ENCODE data around the gene DSTYK. TPM values are rescaled to one million over a fixed set of nuclear protein-coding genes. Genes with fewer than 3 reads are reported as not detected.

Gene DSTYK
- total RNA-seq, 1 donor from 2014 or later = 15.4 TPM

DNA sequence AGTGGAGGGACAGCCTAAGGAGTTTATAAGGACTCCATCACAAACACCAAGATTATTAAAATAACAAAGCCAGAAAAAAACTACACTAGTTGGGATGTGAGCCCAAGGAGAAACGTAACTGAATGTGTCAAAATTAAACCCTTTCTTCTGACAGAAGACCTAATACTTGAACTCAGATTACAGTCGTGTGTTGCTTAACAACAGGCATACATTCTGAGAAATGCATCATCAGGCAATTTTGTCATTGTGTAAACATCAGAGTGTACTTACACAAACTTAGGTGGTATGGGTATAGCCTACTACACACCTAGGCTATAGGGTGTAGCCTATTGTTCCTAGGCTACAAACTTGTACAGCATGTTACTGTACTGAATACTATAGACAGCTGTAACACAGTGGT, 23.4 kb downstream of the DSTYK start:
- Histone ChIP-seq H3K4me2 (ENCODE audit: low read length) (no peak overlapping the region), H4K20me1 (ENCODE audit: insufficient read depth, low read length) (peaks cover 38% of the 10 kb centered on the region), H2AFZ (ENCODE audit: low read depth, low read length) (no peak overlapping the region), H3K9ac (ENCODE audit: low read length) (no peak overlapping the region), H3K27ac (ENCODE audit: low read depth, low read length) (no peak overlapping the region), H3K36me3 (ENCODE audit: insufficient read depth, low read length) (no peaks in the 10 kb centered on the region), H3K9me3 (ENCODE audit: insufficient read depth, low read depth, low read length) (no peaks in the 10 kb centered on the region), H3K4me3 (ENCODE audit: insufficient read depth, low read depth, low read length) (no peak overlapping the region), H3K79me2 (ENCODE audit: insufficient read depth, low read length) (peaks cover 26% of the 10 kb centered on the region), H3K4me1 (ENCODE audit: insufficient read depth, low read length) (no peaks in the 10 kb centered on the region), H3K27me3 (ENCODE audit: insufficient read depth, low read length) (no peaks in the 10 kb centered on the region)
- no peak for TF ChIP-seq EZH2 (IDR thresholded peaks at IDR 0.05; ENCODE audit: insufficient read depth, low read length)
- TF ChIP-seq, protein P1, sequence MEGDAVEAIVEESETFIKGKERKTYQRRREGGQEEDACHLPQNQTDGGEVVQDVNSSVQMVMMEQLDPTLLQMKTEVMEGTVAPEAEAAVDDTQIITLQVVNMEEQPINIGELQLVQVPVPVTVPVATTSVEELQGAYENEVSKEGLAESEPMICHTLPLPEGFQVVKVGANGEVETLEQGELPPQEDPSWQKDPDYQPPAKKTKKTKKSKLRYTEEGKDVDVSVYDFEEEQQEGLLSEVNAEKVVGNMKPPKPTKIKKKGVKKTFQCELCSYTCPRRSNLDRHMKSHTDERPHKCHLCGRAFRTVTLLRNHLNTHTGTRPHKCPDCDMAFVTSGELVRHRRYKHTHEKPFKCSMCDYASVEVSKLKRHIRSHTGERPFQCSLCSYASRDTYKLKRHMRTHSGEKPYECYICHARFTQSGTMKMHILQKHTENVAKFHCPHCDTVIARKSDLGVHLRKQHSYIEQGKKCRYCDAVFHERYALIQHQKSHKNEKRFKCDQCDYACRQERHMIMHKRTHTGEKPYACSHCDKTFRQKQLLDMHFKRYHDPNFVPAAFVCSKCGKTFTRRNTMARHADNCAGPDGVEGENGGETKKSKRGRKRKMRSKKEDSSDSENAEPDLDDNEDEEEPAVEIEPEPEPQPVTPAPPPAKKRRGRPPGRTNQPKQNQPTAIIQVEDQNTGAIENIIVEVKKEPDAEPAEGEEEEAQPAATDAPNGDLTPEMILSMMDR (IDR thresholded peaks at IDR 0.05; ENCODE audit: insufficient read depth, low read depth, low read length) = no peak
- no peak overlapping the region for H3K27ac Mint-ChIP-seq (ENCODE audit: unreplicated experiment)
- H3K27me3 Mint-ChIP-seq (ENCODE audit: low read depth, unreplicated experiment) = no peaks in the 10 kb centered on the region
- peaks cover 2% of the 10 kb centered on the region for H3K9me3 Mint-ChIP-seq (ENCODE audit: unreplicated experiment)
- no peak for FAIRE-seq
- no peak for DNase-seq (ENCODE audit: low read depth)
- H3K4me1 Mint-ChIP-seq (ENCODE audit: low read depth, unreplicated experiment) = peaks cover 25% of the 10 kb centered on the region
- H3K36me3 Mint-ChIP-seq (ENCODE audit: low read depth, unreplicated experiment) = peaks cover 16% of the 10 kb centered on the region
- no peak overlapping the region for H3K4me3 Mint-ChIP-seq (ENCODE audit: unreplicated experiment)

GRCh38 chr1:205187420-205187819, 24.1 kb downstream of the DSTYK start:
- H3K27me3 ChIP-seq (ENCODE audit: insufficient read depth, low read length) = no peaks in the 10 kb centered on the region
- H3K4me3 Mint-ChIP-seq (ENCODE audit: unreplicated experiment) = no peak overlapping the region
- H3K36me3 ChIP-seq (ENCODE audit: insufficient read depth, low read length) = no peaks in the 10 kb centered on the region
- peaks cover 26% of the 10 kb centered on the region for H3K79me2 ChIP-seq (ENCODE audit: insufficient read depth, low read length)
- no peak overlapping the region for H3K27ac ChIP-seq (ENCODE audit: low read depth, low read length)
- no peaks in the 10 kb centered on the region for H3K27me3 Mint-ChIP-seq (ENCODE audit: low read depth, unreplicated experiment)
- FAIRE-seq = no peak
- H3K27ac Mint-ChIP-seq (ENCODE audit: unreplicated experiment) = no peak overlapping the region
- no peak overlapping the region for H3K9ac ChIP-seq (ENCODE audit: low read length)
- H3K4me2 ChIP-seq (ENCODE audit: low read length) = no peak overlapping the region
- H3K4me3 ChIP-seq (ENCODE audit: insufficient read depth, low read depth, low read length) = no peak overlapping the region
- H3K4me1 ChIP-seq (ENCODE audit: insufficient read depth, low read length) = no peaks in the 10 kb centered on the region
- peaks cover 30% of the 10 kb centered on the region for H3K4me1 Mint-ChIP-seq (ENCODE audit: low read depth, unreplicated experiment)
- TF ChIP-seq, protein P1 (IDR thresholded peaks at IDR 0.05; ENCODE audit: insufficient read depth, low read depth, low read length) = no peak
- TF ChIP-seq EZH2 (IDR thresholded peaks at IDR 0.05; ENCODE audit: insufficient read depth, low read length) = no peak
- H4K20me1 ChIP-seq (ENCODE audit: insufficient read depth, low read length) = peaks cover 36% of the 10 kb centered on the region
- peaks cover 2% of the 10 kb centered on the region for H3K9me3 Mint-ChIP-seq (ENCODE audit: unreplicated experiment)
- H2AFZ ChIP-seq (ENCODE audit: low read depth, low read length) = no peak overlapping the region
- peaks cover 18% of the 10 kb centered on the region for H3K36me3 Mint-ChIP-seq (ENCODE audit: low read depth, unreplicated experiment)
- no peak for DNase-seq (ENCODE audit: low read depth)
- no peaks in the 10 kb centered on the region for H3K9me3 ChIP-seq (ENCODE audit: insufficient read depth, low read depth, low read length)

DNA sequence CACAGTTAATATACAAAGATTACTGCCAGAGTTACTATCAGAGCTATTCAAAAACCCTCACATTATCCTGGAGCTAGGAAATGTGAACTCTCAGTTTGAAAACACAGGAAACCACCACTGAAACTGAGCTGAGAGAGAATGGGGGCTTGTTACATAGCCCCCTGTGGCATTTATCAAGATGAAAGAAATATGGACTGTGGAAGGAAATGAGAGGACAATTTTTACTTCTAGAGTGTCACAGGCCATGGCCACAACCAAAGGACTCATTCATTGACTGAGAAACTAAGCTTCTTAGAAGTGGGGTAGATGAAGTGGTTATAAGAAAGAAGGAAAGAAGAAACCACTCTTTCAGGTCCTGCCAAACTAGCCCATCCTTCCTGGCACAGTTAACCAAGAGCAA, 25.3 kb downstream of the DSTYK start:
- Histone ChIP-seq H3K27me3 (ENCODE audit: insufficient read depth, low read length) (no peaks in the 10 kb centered on the region), H3K9ac (ENCODE audit: low read length) (no peak overlapping the region), H3K9me3 (ENCODE audit: insufficient read depth, low read depth, low read length) (no peaks in the 10 kb centered on the region), H3K4me3 (ENCODE audit: insufficient read depth, low read depth, low read length) (no peak overlapping the region), H4K20me1 (ENCODE audit: insufficient read depth, low read length) (peaks cover 26% of the 10 kb centered on the region), H2AFZ (ENCODE audit: low read depth, low read length) (no peak overlapping the region), H3K4me2 (ENCODE audit: low read length) (no peak overlapping the region), H3K27ac (ENCODE audit: low read depth, low read length) (no peak overlapping the region), H3K4me1 (ENCODE audit: insufficient read depth, low read length) (no peaks in the 10 kb centered on the region), H3K79me2 (ENCODE audit: insufficient read depth, low read length) (peaks cover 24% of the 10 kb centered on the region), H3K36me3 (ENCODE audit: insufficient read depth, low read length) (no peaks in the 10 kb centered on the region)
- DNase-seq (ENCODE audit: low read depth) (no peak), FAIRE-seq (no peak)
- Mint-ChIP-seq H3K27me3 (ENCODE audit: low read depth, unreplicated experiment) (no peaks in the 10 kb centered on the region), H3K36me3 (ENCODE audit: low read depth, unreplicated experiment) (peaks cover 18% of the 10 kb centered on the region), H3K4me1 (ENCODE audit: low read depth, unreplicated experiment) (peaks cover 27% of the 10 kb centered on the region), H3K27ac (ENCODE audit: unreplicated experiment) (no peak overlapping the region), H3K9me3 (ENCODE audit: unreplicated experiment) (peaks cover under 1% of the 10 kb centered on the region), H3K4me3 (ENCODE audit: unreplicated experiment) (no peak overlapping the region)
- TF ChIP-seq, protein P1 (IDR thresholded peaks at IDR 0.05; ENCODE audit: insufficient read depth, low read depth, low read length) = no peak
- no peak for TF ChIP-seq EZH2 (IDR thresholded peaks at IDR 0.05; ENCODE audit: insufficient read depth, low read length)

All from astrocyte (in vitro differentiated cells and primary cell).